HepG2 (cell line): ENCODE results near the gene NAP1L4. TPM values are rescaled to one million over a fixed set of nuclear protein-coding genes. Genes with fewer than 3 reads are reported as not detected.

ENCODE experiments used
- ATAC-seq: fragments of 200-7000 bp; cut with Tn5 transposase; 3 replicates; pipeline ENCODE4 v1.9.1; 2020; ENCODE audit warnings: mild to moderate bottlenecking, moderate library complexity
- BruUV-seq: library from RNA; stranded (reverse); fragments of 400-500 nt; replicated peaks from 2 replicates; lab custom pipeline; 2021; lab: Mats Ljungman, UMichigan
- CTCF ChIA-PET: fragments of 300-600 bp; formaldehyde crosslinking; extraction: SDS; loops from one replicate; lab custom pipeline; 2021; ENCODE audit warnings: low total read pairs, inconsistent platforms, low intra/inter-chr PET ratio; lab: Yijun Ruan, JAX
- POLR2A ChIA-PET: fragments of 350-600 bp; sonication (Branson Sonifier 250); formaldehyde crosslinking; loops from one replicate; lab custom pipeline; 2020; ENCODE audit warnings: antibody characterized with exemption, inconsistent platforms; lab: Yijun Ruan, JAX
- DNase-seq: peaks from one replicate; pipeline ENCODE4 v3.0.0-alpha.2; 2015; ENCODE audit warnings: low spot score
- FAIRE-seq: peaks from 3 replicates; lab custom pipeline; 2011; peaks lifted over from hg19 to GRCh38; lab: Jason Lieb, UNC
- H2AFZ ChIP-seq: one replicate; pipeline ENCODE4 v1.6.1; 2011; ENCODE audit warnings: low read length, inconsistent platforms
- H3K27ac ChIP-seq: fragments of 300-600 bp; 3 replicates; pipeline ENCODE4 v1.8.0; 2011; ENCODE audit warnings: mixed run types, mild to moderate bottlenecking, mixed read lengths, low read length, inconsistent platforms; ENCODE audit not compliant: insufficient read depth; ENCODE audit errors: extremely low read length
- H3K27me3 ChIP-seq, 2 experiments: fragments of 200-600 bp in 1 of 2; 2 replicates in 1 of 2; 3 replicates in 1 of 2; pipeline versions ENCODE4 v1.6.0 to v1.8.0; 2011; ENCODE audit warnings: low read length in 2 of 2, mild to moderate bottlenecking in 2 of 2, moderate library complexity in 2 of 2, inconsistent platforms in 1 of 2; ENCODE audit not compliant: insufficient read depth in 2 of 2, control insufficient read depth in 1 of 2
- H3K36me3 ChIP-seq, 2 experiments: fragments of 200-600 bp in 1 of 2; replicated peaks in 1 of 2; 2 replicates in 1 of 2; 3 replicates in 1 of 2; pipeline versions ENCODE4 v1.5.1 to v1.8.0; 2011; ENCODE audit warnings: low read length in 2 of 2, inconsistent platforms in 1 of 2; ENCODE audit not compliant: insufficient read depth in 2 of 2, control insufficient read depth in 1 of 2
- H3K4me1 ChIP-seq: 2 replicates; pipeline ENCODE4 v1.5.1; 2012; ENCODE audit warnings: low read length, inconsistent platforms; ENCODE audit not compliant: insufficient read depth
- H3K4me2 ChIP-seq: 2 replicates; pipeline ENCODE4 v1.6.0; 2011; ENCODE audit warnings: low read depth, low read length, inconsistent platforms
- H3K4me3 ChIP-seq, 3 experiments: fragments of 200-600 bp in 1 of 3; sonication (generic), shearing (Covaris generic) in 1 of 3; replicated peaks in 1 of 3; 2 replicates each; pipeline ENCODE4 v1.5.1; 2011 to 2016; ENCODE audit warnings: low read length in 3 of 3, inconsistent platforms in 2 of 3, low read depth in 2 of 3, mild to moderate bottlenecking in 2 of 3, control low read depth in 1 of 3, mixed read lengths in 1 of 3; ENCODE audit not compliant: insufficient read depth in 1 of 3
- H3K79me2 ChIP-seq: one replicate; pipeline ENCODE4 v1.6.1; 2011; ENCODE audit warnings: low read length, inconsistent platforms; ENCODE audit not compliant: insufficient read depth
- H3K9ac ChIP-seq: 2 replicates; pipeline ENCODE4 v1.6.0; 2011; ENCODE audit warnings: mild to moderate bottlenecking, low read depth, low read length, inconsistent platforms; ENCODE audit not compliant: insufficient read depth
- H3K9me3 ChIP-seq: 2 replicates; pipeline ENCODE4 v1.5.1; 2012; ENCODE audit warnings: mild to moderate bottlenecking, low read length
- H4K20me1 ChIP-seq: 2 replicates; pipeline ENCODE4 v1.6.0; 2011; ENCODE audit warnings: inconsistent platforms, mild to moderate bottlenecking, low read length, moderate library complexity; ENCODE audit not compliant: insufficient read depth
- ARHGAP35 ChIP-seq: sonication (generic); formaldehyde crosslinking; IDR thresholded peaks from 2 replicates; pipeline ENCODE4 v1.9.0; 2022; ENCODE audit warnings: mild to moderate bottlenecking, inconsistent platforms, moderate library complexity, missing genetic modification reagents, borderline replicate concordance
- BHLHE40 ChIP-seq: IDR thresholded peaks from 2 replicates; pipeline ENCODE4 v1.6.1; 2011; ENCODE audit warnings: low read length, improper control_type of control experiment
- DPF2 ChIP-seq: sonication (generic); formaldehyde crosslinking; IDR thresholded peaks from 2 replicates; pipeline ENCODE4 v1.4.0; 2020; ENCODE audit warnings: mild to moderate bottlenecking, low read depth, missing genetic modification reagents, borderline replicate concordance
- FOXC1 ChIP-seq: sonication (generic); formaldehyde crosslinking; IDR thresholded peaks from 2 replicates; pipeline ENCODE4 v1.8.0; 2022; ENCODE audit warnings: mild to moderate bottlenecking, missing genetic modification reagents, borderline replicate concordance
- KLF12 ChIP-seq: sonication (generic); formaldehyde crosslinking; IDR thresholded peaks from 2 replicates; pipeline ENCODE4 v1.4.0; 2020; ENCODE audit warnings: missing genetic modification reagents, borderline replicate concordance
- KMT2B ChIP-seq: IDR thresholded peaks from 2 replicates; pipeline ENCODE4 v1.6.1; 2016; ENCODE audit warnings: missing genetic modification reagents, missing compliant biosample characterization
- PLRG1 ChIP-seq: fragments of 450-650 bp; conservative IDR thresholded peaks from 2 replicates; pipeline ENCODE4 v1.6.1; 2016
- POLR2G ChIP-seq: fragments of 200-400 bp; formaldehyde crosslinking; IDR thresholded peaks from 2 replicates; pipeline ENCODE4 v1.6.1; 2018; ENCODE audit warnings: mild to moderate bottlenecking, low read depth, low read length, moderate library complexity
- TCF7L2 ChIP-seq: IDR thresholded peaks from 2 replicates; pipeline ENCODE4 v1.6.1; 2011; ENCODE audit warnings: mild to moderate bottlenecking, low read depth, low read length, moderate library complexity
- ZNF879 ChIP-seq: sonication (generic); formaldehyde crosslinking; IDR thresholded peaks from 2 replicates; pipeline ENCODE4 v1.8.1; 2023; ENCODE audit warnings: missing genetic modification reagents
- WGBS: methylation state at CpG from one replicate; pipeline ENCODE4 v1.1.6; 2017; ENCODE audit warnings: low lambda C conversion rate; 5-methylcytosine and 5-hydroxymethylcytosine counted together
- in situ Hi-C: cut with HindIII; loops from 2 replicates; pipeline ENCODE4 v1.10.0; 2017; ENCODE audit warnings: low pct_unique_long_range_greater_than_20kb; ENCODE audit not compliant: extremely low pct_ligation_motif_present
- intact Hi-C: fragments of 100-400 bp; cut with micrococcal nuclease; formaldehyde crosslinking; loops from one replicate; pipeline ENCODE4 v1.10.0; 2022; ENCODE audit not compliant: unreplicated experiment
- polyA plus RNA-seq, 8 experiments: library from polyadenylated mRNA; depleted of rRNA in 3 of 8; stranded (reverse) in 7 of 8; unstranded in 1 of 8; fragments of >200 nt; fragmentation: Illumina TruSeq in 4 of 8; extraction: Trizol in 4 of 8; gene quantifications; 2 replicates each; pipeline versions ENCODE4 v1.2.1 to v1.2.3, GENCODE V29; 2011 to 2016; ENCODE audit warnings: low read depth in 4 of 8, missing spikeins in 1 of 8, mixed read lengths in 1 of 8; ENCODE audit not compliant: insufficient read depth in 1 of 8
- total RNA-seq, 5 experiments: library from RNA; depleted of rRNA; stranded (reverse); fragments of >200 nt; fragmentation: Illumina TruSeq; extraction: Trizol; gene quantifications; 2 replicates each; pipeline ENCODE4 v1.2.3, GENCODE V29; 2016; ENCODE audit warnings: low read depth in 1 of 5
- TF ChIP-seq, protein P1 (sequence below): sonication (generic); formaldehyde crosslinking; IDR thresholded peaks from 2 replicates; pipeline ENCODE4 v1.4.0; 2020; ENCODE audit warnings: mild to moderate bottlenecking, missing genetic modification reagents
- TF ChIP-seq, protein P2 (sequence below): sonication (generic); formaldehyde crosslinking; IDR thresholded peaks from 2 replicates; pipeline ENCODE4 v1.4.0; 2020; ENCODE audit warnings: missing genetic modification reagents
- TF ChIP-seq, protein P3 (sequence below): sonication (generic); formaldehyde crosslinking; IDR thresholded peaks from 2 replicates; pipeline ENCODE4 v1.4.0; 2020; ENCODE audit warnings: mild to moderate bottlenecking, missing genetic modification reagents
- TF ChIP-seq, protein P4 (sequence below): sonication (generic); formaldehyde crosslinking; IDR thresholded peaks from 2 replicates; pipeline ENCODE4 v1.4.0; 2020; ENCODE audit warnings: mild to moderate bottlenecking, missing genetic modification reagents

The NAP1L4 gene
- total and polyA plus RNA-seq, 2 of the 13 experiments (the other 11 are each of a cell fraction or from before 2014, with no cell fraction given): 64.0 to 186 TPM

DNA sequence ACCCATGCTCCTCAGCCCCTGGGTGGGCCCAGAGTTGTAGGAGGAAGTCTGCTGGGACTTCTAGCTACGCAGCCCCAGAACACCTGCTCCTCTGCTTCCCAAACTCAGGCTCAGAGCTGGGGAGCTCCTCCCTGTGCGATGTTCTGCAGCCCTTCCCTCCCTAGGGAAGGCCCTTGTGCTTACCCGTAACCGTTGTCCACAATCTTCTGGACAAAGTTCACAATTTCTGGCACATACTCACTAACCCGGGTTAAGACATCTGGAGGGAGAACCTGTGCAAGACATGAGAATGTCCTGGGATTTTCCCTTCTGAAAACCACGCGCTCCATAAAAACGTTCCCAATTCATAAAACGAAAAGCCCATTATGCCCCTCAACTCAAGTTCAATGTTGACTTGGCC lies 36.7 kb upstream of the NAP1L4 start:
- no peak overlapping the region for H3K27ac ChIP-seq
- H3K4me3 ChIP-seq: no peak overlapping the region
- ChIA-PET POLR2A (no interaction called here), CTCF (no interaction called here)
- in situ Hi-C loops (no loop called here), intact Hi-C loops (no loop called here)
- ATAC-seq: no peak
- no peaks in the 10 kb centered on the region for H3K4me1 ChIP-seq
- no peaks in the 10 kb centered on the region for H3K79me2 ChIP-seq
- BruUV-seq: no TSS peak
- H3K27me3 ChIP-seq: no peaks in the 10 kb centered on the region
- DNase-seq: no peak
- H4K20me1 ChIP-seq: no peaks in the 10 kb centered on the region
- H2AFZ ChIP-seq: no peak overlapping the region
- no peak overlapping the region for H3K4me2 ChIP-seq
- no peaks in the 10 kb centered on the region for H3K9me3 ChIP-seq
- H3K36me3 ChIP-seq: peaks cover 18 to 64% of the 10 kb centered on the region in 2 experiments; a peak in 4 of 5 replicates
- H3K9ac ChIP-seq: no peak overlapping the region
- no peak for FAIRE-seq
- 97% methylated on average over 8 of the region's 9 CpGs for WGBS
- TF ChIP-seq PLRG1 (no peak), FOXC1 (CRISPR knock-in tag) (no peak), DPF2 (CRISPR knock-in tag) (no peak), ZNF879 (no peak), KLF12 (no peak), POLR2G (no peak), ARHGAP35 (CRISPR knock-in tag) (no peak), BHLHE40 (no peak), KMT2B (CRISPR knock-in tag) (no peak), TCF7L2 (no peak)
- TF ChIP-seq, protein P1, sequence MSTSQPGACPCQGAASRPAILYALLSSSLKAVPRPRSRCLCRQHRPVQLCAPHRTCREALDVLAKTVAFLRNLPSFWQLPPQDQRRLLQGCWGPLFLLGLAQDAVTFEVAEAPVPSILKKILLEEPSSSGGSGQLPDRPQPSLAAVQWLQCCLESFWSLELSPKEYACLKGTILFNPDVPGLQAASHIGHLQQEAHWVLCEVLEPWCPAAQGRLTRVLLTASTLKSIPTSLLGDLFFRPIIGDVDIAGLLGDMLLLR: no peak
- TF ChIP-seq, protein P2, sequence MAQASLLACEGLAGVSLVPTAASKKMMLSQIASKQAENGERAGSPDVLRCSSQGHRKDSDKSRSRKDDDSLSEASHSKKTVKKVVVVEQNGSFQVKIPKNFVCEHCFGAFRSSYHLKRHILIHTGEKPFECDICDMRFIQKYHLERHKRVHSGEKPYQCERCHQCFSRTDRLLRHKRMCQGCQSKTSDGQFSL (CRISPR knock-in tag): no peak
- TF ChIP-seq, protein P3, sequence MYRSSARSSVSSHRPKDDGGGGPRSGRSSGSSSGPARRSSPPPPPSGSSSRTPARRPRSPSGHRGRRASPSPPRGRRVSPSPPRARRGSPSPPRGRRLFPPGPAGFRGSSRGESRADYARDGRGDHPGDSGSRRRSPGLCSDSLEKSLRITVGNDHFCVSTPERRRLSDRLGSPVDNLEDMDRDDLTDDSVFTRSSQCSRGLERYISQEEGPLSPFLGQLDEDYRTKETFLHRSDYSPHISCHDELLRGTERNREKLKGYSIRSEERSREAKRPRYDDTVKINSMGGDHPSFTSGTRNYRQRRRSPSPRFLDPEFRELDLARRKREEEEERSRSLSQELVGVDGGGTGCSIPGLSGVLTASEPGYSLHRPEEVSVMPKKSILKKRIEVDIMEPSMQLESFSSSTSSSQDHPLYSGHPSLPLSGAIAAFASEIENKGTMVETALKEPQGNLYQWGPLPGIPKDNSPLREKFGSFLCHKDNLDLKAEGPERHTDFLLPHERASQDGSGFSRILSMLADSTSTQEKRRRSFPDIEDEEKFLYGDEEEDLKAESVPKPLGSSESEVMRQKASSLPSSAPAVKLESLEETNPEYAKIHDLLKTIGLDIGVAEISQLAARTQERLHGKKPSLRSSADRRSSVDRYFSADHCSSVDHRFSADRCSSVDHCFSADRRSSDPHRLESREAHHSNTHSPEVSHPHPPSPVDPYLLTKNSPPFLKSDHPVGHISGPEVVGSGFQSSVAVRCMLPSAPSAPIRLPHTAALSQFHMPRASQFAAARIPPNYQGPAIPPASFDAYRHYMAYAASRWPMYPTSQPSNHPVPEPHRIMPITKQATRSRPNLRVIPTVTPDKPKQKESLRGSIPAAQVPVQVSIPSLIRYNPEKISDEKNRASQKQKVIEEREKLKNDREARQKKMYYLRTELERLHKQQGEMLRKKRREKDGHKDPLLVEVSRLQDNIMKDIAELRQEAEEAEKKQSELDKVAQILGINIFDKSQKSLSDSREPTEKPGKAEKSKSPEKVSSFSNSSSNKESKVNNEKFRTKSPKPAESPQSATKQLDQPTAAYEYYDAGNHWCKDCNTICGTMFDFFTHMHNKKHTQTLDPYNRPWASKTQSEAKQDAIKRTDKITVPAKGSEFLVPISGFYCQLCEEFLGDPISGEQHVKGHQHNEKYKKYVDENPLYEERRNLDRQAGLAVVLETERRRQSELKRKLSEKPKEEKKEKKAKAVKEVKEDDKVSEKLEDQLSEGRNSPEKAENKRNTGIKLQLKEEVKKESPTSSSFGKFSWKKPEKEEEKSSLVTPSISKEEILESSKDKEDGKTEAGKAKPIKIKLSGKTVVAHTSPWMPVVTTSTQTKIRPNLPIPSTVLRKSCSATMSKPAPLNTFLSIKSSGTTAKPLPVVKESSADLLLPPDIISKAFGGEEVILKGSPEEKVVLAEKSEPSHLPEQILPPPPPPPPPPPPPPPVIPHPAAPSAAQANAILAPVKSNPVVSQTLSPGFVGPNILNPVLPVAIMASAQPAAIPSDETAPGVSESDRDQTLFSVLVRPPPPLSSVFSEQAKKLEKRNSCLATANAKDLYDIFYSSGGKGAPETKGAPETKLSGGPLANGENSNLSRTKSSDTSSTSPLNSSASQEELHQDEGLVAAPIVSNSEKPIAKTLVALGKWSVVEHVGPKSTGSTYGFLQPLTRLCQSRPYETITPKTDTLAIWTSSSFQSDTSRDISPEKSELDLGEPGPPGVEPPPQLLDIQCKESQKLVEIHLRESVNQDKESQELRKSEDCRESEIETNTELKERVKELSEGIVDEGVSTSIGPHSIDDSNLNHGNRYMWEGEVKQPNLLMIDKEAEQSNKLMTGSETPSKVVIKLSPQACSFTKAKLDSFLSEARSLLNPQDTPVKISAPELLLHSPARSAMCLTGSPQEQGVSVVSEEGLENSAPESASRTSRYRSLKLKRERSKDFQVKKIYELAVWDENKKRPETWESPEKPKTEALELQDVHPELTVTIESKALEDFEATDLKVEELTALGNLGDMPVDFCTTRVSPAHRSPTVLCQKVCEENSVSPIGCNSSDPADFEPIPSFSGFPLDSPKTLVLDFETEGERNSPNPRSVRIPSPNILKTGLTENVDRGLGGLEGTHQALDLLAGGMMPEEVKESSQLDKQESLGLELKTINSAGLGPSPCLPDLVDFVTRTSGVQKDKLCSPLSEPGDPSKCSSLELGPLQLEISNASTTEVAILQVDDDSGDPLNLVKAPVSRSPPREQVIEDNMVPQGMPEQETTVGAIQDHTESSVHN (CRISPR knock-in tag): no peak
- TF ChIP-seq, protein P4, sequence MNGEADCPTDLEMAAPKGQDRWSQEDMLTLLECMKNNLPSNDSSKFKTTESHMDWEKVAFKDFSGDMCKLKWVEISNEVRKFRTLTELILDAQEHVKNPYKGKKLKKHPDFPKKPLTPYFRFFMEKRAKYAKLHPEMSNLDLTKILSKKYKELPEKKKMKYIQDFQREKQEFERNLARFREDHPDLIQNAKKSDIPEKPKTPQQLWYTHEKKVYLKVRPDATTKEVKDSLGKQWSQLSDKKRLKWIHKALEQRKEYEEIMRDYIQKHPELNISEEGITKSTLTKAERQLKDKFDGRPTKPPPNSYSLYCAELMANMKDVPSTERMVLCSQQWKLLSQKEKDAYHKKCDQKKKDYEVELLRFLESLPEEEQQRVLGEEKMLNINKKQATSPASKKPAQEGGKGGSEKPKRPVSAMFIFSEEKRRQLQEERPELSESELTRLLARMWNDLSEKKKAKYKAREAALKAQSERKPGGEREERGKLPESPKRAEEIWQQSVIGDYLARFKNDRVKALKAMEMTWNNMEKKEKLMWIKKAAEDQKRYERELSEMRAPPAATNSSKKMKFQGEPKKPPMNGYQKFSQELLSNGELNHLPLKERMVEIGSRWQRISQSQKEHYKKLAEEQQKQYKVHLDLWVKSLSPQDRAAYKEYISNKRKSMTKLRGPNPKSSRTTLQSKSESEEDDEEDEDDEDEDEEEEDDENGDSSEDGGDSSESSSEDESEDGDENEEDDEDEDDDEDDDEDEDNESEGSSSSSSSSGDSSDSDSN (CRISPR knock-in tag): no peak
